Left ventricle myocardium superior (tissue), 1 donor: ENCODE measurements around the gene LPGAT1. TPM values are rescaled to one million over a fixed set of nuclear protein-coding genes. Genes with fewer than 3 reads are reported as not detected.
"Not testable (repeated sequence)": the region's sequence is repeated elsewhere in the genome, so short reads cannot be mapped to it uniquely, and the experiment has no call there.

Experiments used
- ATAC-seq: fragments of 200-7000 bp; cut with Tn5 transposase; one replicate; pipeline ENCODE4 v1.9.1; 2020; ENCODE audit warnings: mild to moderate bottlenecking, moderate library complexity
- DNase-seq: peaks from one replicate; pipeline ENCODE4 v3.0.0-alpha.2; 2020
- intact Hi-C: fragments of 100-400 bp; cut with micrococcal nuclease; formaldehyde crosslinking; loops from one replicate; pipeline ENCODE4 v1.11.0; 2022
- long read RNA-seq: library from polyadenylated mRNA; unstranded; transcript quantifications from one replicate; pipeline ENCODE4 v2.0.0, GENCODE V29; 2021
- total RNA-seq: library from RNA; stranded (reverse); fragmentation: NEBNext Ultra II Directional; extraction: Animal tissue kit (Norgen Biotek cat#: 25700); gene quantifications from one replicate; pipeline ENCODE4 v1.2.1, GENCODE V29; 2021
- donor health status: DM: no; HTN: yes; CAD: no; lungs with severe emphysema.

Gene LPGAT1
- total RNA-seq = 25.0 TPM
- long read RNA-seq, full-length matches to known transcripts = 7 of 22 reads
- long read RNA-seq, partial matches to known transcripts = 2 of 22 reads
- long read RNA-seq, other reads (novel, unspliced or antisense) = 13 of 22 reads

GRCh38 chr1:211830328-211831142 is at the start of gene LPGAT1:
LPGAT1 (minus strand) TSS chr1:211830763; CDS start chr1:211829296, 1,467 bp downstream.
- DNase-seq = peak; percentile 90
- peak; percentile 96 for ATAC-seq
- intact Hi-C loops = no loop called here

- ATAC-seq = no peak
- no peak for DNase-seq
- intact Hi-C loops = no loop called here
Measured at GRCh38 chr1:211879475-211879874, 48.9 kb upstream of the LPGAT1 start.

GRCh38 chr1:211876851-211877590 is 46.5 kb upstream of the LPGAT1 start:
- ATAC-seq = no peak
- intact Hi-C loops = no loop called here
- no peak for DNase-seq

- DNase-seq (no peak), ATAC-seq (no peak)
- intact Hi-C loops = no loop called here
Measured at GRCh38 chr1:211875541-211875940, 45.0 kb upstream of the LPGAT1 start.

- ATAC-seq (no peak), DNase-seq (peak; percentile 40)
- intact Hi-C loops = no loop called here
Measured at GRCh38 chr1:211874521-211875347, 44.2 kb upstream of the LPGAT1 start.

- ATAC-seq, intact Hi-C loops, DNase-seq: not testable (repeated sequence)
Measured at GRCh38 chr1:211873731-211874130, 43.2 kb upstream of the LPGAT1 start.

- ATAC-seq (no peak), DNase-seq (no peak)
- intact Hi-C loops = no loop called here
Measured at GRCh38 chr1:211870156-211870555, 39.6 kb upstream of the LPGAT1 start.

- intact Hi-C loops = no loop called here
- DNase-seq (no peak), ATAC-seq (no peak)
Measured at GRCh38 chr1:211865180-211865579, 34.6 kb upstream of the LPGAT1 start.

- intact Hi-C loops = no loop called here
- DNase-seq = no peak
- no peak for ATAC-seq
Measured at GRCh38 chr1:211859405-211859804, 28.8 kb upstream of the LPGAT1 start.

- ATAC-seq (no peak), DNase-seq (no peak)
- intact Hi-C loops = no loop called here
Measured at GRCh38 chr1:211851174-211851573, 20.6 kb upstream of the LPGAT1 start.

GRCh38 chr1:211843507-211844298 is 13.1 kb upstream of the LPGAT1 start:
- ATAC-seq = no peak
- intact Hi-C loops = no loop called here
- no peak for DNase-seq

- intact Hi-C loops = no loop called here
- DNase-seq (no peak), ATAC-seq (no peak)
Measured at GRCh38 chr1:211843018-211843417, 12.5 kb upstream of the LPGAT1 start.

- DNase-seq (no peak), ATAC-seq (no peak)
- intact Hi-C loops = no loop called here
Measured at GRCh38 chr1:211842518-211842917, 12.0 kb upstream of the LPGAT1 start.

GRCh38 chr1:211839106-211839505 is 8.5 kb upstream of the LPGAT1 start:
- DNase-seq (no peak), ATAC-seq (no peak)
- intact Hi-C loops = no loop called here

- no peak for ATAC-seq
- intact Hi-C loops = no loop called here
- DNase-seq = no peak
Measured at GRCh38 chr1:211833174-211833820, 2.7 kb upstream of the LPGAT1 start.

GRCh38 chr1:211832661-211833060 is 2.1 kb upstream of the LPGAT1 start:
- no peak for ATAC-seq
- DNase-seq = no peak
- intact Hi-C loops = no loop called here

GRCh38 chr1:211831558-211832323 is 1.2 kb upstream of the LPGAT1 start:
- ATAC-seq (no peak), DNase-seq (no peak)
- intact Hi-C loops = no loop called here

GRCh38 chr1:211830055-211830327 is 572 bp downstream of the LPGAT1 start:
- no peak for DNase-seq
- intact Hi-C loops = no loop called here
- ATAC-seq = no peak
